Measurements from ENCODE around the gene TMEM266.

Gene TMEM266

DNA sequence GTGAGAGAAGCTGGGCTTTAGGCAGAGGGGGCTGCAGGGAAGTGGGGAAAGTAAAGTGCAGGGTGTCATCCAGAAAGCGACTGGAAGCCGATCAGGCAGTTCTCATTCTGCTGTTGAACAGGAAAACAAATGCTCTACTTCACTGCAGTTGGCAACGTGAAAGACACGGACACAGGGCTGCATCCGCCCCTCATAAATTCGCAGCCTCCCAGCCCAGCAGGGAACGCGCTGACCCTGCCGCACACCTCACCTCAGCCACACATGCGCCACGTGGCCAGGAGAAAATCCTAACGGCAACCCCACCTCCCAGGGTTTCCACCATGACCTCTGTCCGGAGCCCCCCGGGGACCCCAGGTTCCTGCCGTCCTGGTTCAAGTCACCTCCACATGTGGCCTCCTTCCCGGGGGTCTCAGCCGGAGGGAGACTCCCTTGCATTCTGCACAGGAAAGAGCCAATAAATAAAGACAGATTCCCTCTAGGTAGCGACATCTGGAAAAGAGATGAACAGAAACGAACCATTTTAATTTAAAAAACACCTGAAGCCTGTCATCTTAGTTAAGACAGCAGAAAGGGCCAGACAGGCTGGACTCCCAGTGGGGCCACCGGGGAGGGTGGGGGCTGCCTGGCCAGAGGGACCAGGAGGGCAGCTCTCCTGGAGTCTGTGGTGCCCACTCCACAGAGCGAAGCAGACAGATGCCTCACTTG, 118.7 kb downstream of the TMEM266 start:
- Histone ChIP-seq H3K36me3 (no peaks in the 10 kb centered on the region), H3K4me1 (ENCODE audit: control insufficient read depth in 1 of 2, insufficient read depth in 1 of 2, low read depth in 1 of 2, low read length in 1 of 2) (no peaks in the 10 kb centered on the region), H3K27me3 (peaks cover 21% of the 10 kb centered on the region), H3K4me3 (ENCODE audit: low read depth in 1 of 2, low read length in 1 of 2) (no peak overlapping the region), H3K9me3 (no peaks in the 10 kb centered on the region), H3K27ac (no peak overlapping the region)
- TF ChIP-seq, protein P1, sequence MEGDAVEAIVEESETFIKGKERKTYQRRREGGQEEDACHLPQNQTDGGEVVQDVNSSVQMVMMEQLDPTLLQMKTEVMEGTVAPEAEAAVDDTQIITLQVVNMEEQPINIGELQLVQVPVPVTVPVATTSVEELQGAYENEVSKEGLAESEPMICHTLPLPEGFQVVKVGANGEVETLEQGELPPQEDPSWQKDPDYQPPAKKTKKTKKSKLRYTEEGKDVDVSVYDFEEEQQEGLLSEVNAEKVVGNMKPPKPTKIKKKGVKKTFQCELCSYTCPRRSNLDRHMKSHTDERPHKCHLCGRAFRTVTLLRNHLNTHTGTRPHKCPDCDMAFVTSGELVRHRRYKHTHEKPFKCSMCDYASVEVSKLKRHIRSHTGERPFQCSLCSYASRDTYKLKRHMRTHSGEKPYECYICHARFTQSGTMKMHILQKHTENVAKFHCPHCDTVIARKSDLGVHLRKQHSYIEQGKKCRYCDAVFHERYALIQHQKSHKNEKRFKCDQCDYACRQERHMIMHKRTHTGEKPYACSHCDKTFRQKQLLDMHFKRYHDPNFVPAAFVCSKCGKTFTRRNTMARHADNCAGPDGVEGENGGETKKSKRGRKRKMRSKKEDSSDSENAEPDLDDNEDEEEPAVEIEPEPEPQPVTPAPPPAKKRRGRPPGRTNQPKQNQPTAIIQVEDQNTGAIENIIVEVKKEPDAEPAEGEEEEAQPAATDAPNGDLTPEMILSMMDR (IDR thresholded peaks at IDR 0.05), result no peak

DNA sequence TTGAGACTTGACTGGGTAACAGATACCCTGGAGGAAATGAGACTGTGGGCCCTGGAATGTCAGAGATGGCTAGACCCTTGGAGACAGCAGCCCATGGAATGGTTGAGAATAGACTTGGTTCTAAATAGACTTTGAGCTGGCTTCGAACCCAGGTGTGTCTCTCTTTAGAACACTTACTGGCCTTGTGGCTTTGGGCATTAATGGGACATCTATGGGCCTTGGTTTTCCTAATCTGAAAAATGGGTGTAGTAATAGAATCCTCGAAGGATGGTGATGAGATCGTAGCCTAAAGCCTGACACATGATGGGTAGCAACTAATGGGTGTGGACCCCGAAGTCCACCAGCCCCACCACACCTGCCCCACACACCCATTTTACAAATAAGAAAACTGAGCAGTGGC, 119.2 kb downstream of the TMEM266 start:
- Histone ChIP-seq H3K9me3 (no peaks in the 10 kb centered on the region), H3K36me3 (no peaks in the 10 kb centered on the region), H3K4me3 (ENCODE audit: low read depth in 1 of 2, low read length in 1 of 2) (no peak overlapping the region), H3K4me1 (ENCODE audit: control insufficient read depth in 1 of 2, insufficient read depth in 1 of 2, low read depth in 1 of 2, low read length in 1 of 2) (no peaks in the 10 kb centered on the region), H3K27ac (no peak overlapping the region), H3K27me3 (peaks cover 21% of the 10 kb centered on the region)
- TF ChIP-seq, protein P1 (IDR thresholded peaks at IDR 0.05), result no peak

DNA sequence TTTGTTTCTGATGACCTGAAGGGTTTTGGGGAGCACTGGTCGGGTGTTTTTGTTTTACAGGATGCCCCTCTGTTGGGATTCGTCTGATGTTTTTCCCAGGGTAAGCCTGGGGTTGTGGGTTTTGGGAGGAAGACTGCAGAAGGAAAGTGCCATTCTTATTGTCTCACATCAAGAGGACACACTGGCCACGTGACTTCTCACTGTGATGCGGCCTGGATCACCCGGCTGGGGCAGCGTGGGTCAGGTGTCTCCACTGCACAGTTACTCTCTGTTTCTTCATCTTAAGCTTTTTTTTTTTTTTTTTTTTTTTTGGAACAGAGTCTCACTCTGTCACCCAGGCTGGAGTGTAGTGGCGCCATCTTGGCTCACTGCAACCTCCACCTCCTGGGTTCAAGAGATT, 120.5 kb downstream of the TMEM266 start:
- Histone ChIP-seq H3K9me3 (no peaks in the 10 kb centered on the region), H3K36me3 (no peaks in the 10 kb centered on the region), H3K4me1 (ENCODE audit: control insufficient read depth in 1 of 2, insufficient read depth in 1 of 2, low read depth in 1 of 2, low read length in 1 of 2) (no peaks in the 10 kb centered on the region), H3K27me3 (peaks cover 21% of the 10 kb centered on the region), H3K4me3 (ENCODE audit: low read depth in 1 of 2, low read length in 1 of 2) (no peak overlapping the region), H3K27ac (no peak overlapping the region)
- TF ChIP-seq, protein P1 (IDR thresholded peaks at IDR 0.05), result no peak

DNA sequence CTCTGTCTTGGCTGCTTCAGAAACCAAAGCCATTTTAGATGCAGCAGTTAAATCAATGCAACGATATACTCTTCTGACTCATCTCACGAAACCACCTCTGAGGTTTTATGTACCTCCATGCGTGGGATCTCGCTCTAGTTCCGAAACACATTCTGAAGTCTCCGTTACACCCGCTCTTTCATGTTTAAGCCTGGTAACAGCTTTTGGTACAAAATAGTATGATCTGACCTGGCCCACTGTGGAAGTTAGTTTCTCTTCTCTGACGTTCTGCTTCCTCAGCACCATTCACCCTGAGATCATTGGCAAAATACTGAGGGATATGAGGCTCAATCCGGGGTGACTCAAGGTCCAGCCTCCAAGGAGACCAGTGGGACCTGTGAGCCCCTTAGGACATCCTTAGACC, 121.9 kb downstream of the TMEM266 start:
- H3K27ac ChIP-seq, result no peak overlapping the region

DNA sequence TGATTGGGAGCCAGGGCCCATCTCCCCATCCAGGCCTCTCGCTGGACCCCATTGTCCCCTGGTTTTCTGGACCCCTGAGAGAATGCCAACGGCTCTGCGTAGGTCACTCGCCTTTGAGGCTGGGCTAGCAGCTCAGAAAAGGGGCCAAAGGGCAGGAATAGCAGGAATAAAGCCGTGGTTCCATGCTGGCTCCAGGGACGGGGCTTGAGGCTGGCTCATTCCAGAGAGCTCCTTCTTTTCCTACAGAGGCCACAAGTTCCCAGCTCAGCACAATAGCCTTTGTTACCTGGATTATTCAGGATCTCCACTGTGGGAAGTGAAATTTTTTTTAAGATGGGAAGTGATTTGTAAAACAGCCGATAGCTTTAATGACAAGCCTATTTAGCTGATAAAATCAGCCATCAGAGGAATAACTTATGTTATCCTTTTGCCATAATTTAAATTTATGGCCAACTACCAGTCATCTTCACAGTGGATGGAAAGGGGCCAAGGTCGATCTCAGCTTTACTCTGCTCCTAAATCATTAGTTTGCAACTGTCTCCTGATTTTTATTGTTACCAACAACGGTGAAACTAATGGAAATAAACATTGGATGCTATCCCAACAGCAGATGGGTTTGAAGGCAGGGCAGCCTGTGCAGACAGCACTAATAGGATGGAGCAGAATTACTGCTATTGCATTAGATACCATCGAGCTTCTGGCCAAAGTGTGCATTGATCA, 124.3 kb downstream of the TMEM266 start:
- H3K27me3 ChIP-seq, result peaks cover 14% of the 10 kb centered on the region
- no peaks in the 10 kb centered on the region for H3K9me3 ChIP-seq
- no peak overlapping the region for H3K27ac ChIP-seq
- TF ChIP-seq, protein P1 (IDR thresholded peaks at IDR 0.05), result no peak
- no peaks in the 10 kb centered on the region for H3K36me3 ChIP-seq
- no peaks in the 10 kb centered on the region for H3K4me1 ChIP-seq (ENCODE audit: control insufficient read depth in 1 of 2, insufficient read depth in 1 of 2, low read depth in 1 of 2, low read length in 1 of 2)
- no peak overlapping the region for H3K4me3 ChIP-seq (ENCODE audit: low read depth in 1 of 2, low read length in 1 of 2)

More for the DNA sequence above, 121.9 kb downstream of the TMEM266 start:
- no peaks in the 10 kb centered on the region for H3K9me3 ChIP-seq
- peaks cover 21% of the 10 kb centered on the region for H3K27me3 ChIP-seq
- no peaks in the 10 kb centered on the region for H3K4me1 ChIP-seq (ENCODE audit: control insufficient read depth in 1 of 2, insufficient read depth in 1 of 2, low read depth in 1 of 2, low read length in 1 of 2)
- H3K4me3 ChIP-seq (ENCODE audit: low read depth in 1 of 2, low read length in 1 of 2), result no peak overlapping the region
- TF ChIP-seq, protein P1 (IDR thresholded peaks at IDR 0.05), result no peak
- H3K36me3 ChIP-seq, result no peaks in the 10 kb centered on the region
